ENCODE measurements around the gene SFSWAP. TPM values are rescaled to one million over a fixed set of nuclear protein-coding genes. Genes with fewer than 3 reads are reported as not detected.
"Not testable (repeated sequence)": the region's sequence is repeated elsewhere in the genome, so short reads cannot be mapped to it uniquely, and the experiment has no call there.

Gene SFSWAP
- polyA plus RNA-seq, 1 donor from 2014 or later, result 56.6 TPM

- no peaks in the 10 kb centered on the region for H3K27me3 ChIP-seq (ENCODE audit: insufficient read depth, low read depth, low read length)
- no peak overlapping the region for H3K4me3 ChIP-seq (ENCODE audit: low read length)
- no peak overlapping the region for H3K4me2 ChIP-seq (ENCODE audit: low read length)
- no peaks in the 10 kb centered on the region for H3K36me3 ChIP-seq (ENCODE audit: insufficient read depth, low read length)
- no peaks in the 10 kb centered on the region for H3K79me2 ChIP-seq (replicated peaks; ENCODE audit: insufficient read depth, low read length)
- H3K9ac ChIP-seq (ENCODE audit: low read length), result no peak overlapping the region
- H3K9me3 ChIP-seq (ENCODE audit: low read length), result no peaks in the 10 kb centered on the region
- H2AFZ ChIP-seq (ENCODE audit: low read depth, low read length), result no peak overlapping the region
- H3K9me2 ChIP-seq (ENCODE audit: insufficient read depth, low read length), result no peaks in the 10 kb centered on the region
- H4K20me1 ChIP-seq (ENCODE audit: insufficient read depth), result no peaks in the 10 kb centered on the region
- no peaks in the 10 kb centered on the region for H3F3A ChIP-seq (ENCODE audit: insufficient read depth, low read length, poor library complexity, severe bottlenecking)
- H3K27ac ChIP-seq (ENCODE audit: low read length), result no peak overlapping the region
- TF ChIP-seq MXI1 (conservative IDR thresholded peaks at IDR 0.05; ENCODE audit: poor library complexity, severe bottlenecking) (no peak), POLR2AphosphoS5 (IDR thresholded peaks at IDR 0.05) (no peak), CTCF (IDR thresholded peaks at IDR 0.05; ENCODE audit: poor library complexity, severe bottlenecking) (no peak), RAD21 (conservative IDR thresholded peaks at IDR 0.05) (no peak), TAF1 (IDR thresholded peaks at IDR 0.05; ENCODE audit: low read depth) (no peak), REST (IDR thresholded peaks at IDR 0.05; ENCODE audit: borderline replicate concordance) (no peak)
Measured at GRCh38 chr12:131775392-131776236, 64.7 kb downstream of the SFSWAP start.

GRCh38 chr12:131776237-131776889 is 65.5 kb downstream of the SFSWAP start:
- Histone ChIP-seq H3K4me3 (ENCODE audit: low read length) (no peak overlapping the region), H3K27ac (ENCODE audit: low read length) (no peak overlapping the region), H3K36me3 (ENCODE audit: insufficient read depth, low read length) (no peaks in the 10 kb centered on the region), H2AFZ (ENCODE audit: low read depth, low read length) (no peak overlapping the region), H4K20me1 (ENCODE audit: insufficient read depth) (no peaks in the 10 kb centered on the region), H3F3A (ENCODE audit: insufficient read depth, low read length, poor library complexity, severe bottlenecking) (no peaks in the 10 kb centered on the region), H3K9me2 (ENCODE audit: insufficient read depth, low read length) (no peaks in the 10 kb centered on the region), H3K9ac (ENCODE audit: low read length) (no peak overlapping the region), H3K9me3 (ENCODE audit: low read length) (no peaks in the 10 kb centered on the region), H3K4me2 (ENCODE audit: low read length) (no peak overlapping the region), H3K79me2 (replicated peaks; ENCODE audit: insufficient read depth, low read length) (no peaks in the 10 kb centered on the region), H3K27me3 (ENCODE audit: insufficient read depth, low read depth, low read length) (no peaks in the 10 kb centered on the region)
- no peak for TF ChIP-seq REST (IDR thresholded peaks at IDR 0.05; ENCODE audit: borderline replicate concordance)
- TF ChIP-seq CTCF (IDR thresholded peaks at IDR 0.05; ENCODE audit: poor library complexity, severe bottlenecking), result no peak
- no peak for TF ChIP-seq EP300 (conservative IDR thresholded peaks at IDR 0.05; ENCODE audit: poor library complexity, severe bottlenecking)
- TF ChIP-seq POLR2AphosphoS5 (IDR thresholded peaks at IDR 0.05), result no peak

GRCh38 chr12:131777269-131777668 is 66.4 kb downstream of the SFSWAP start:
- not testable (repeated sequence) for H3K9me2 ChIP-seq (ENCODE audit: insufficient read depth, low read length); H3K4me3 ChIP-seq (ENCODE audit: low read length); H3F3A ChIP-seq (ENCODE audit: insufficient read depth, low read length, poor library complexity, severe bottlenecking); H3K4me2 ChIP-seq (ENCODE audit: low read length); H3K27ac ChIP-seq (ENCODE audit: low read length); H3K9me3 ChIP-seq (ENCODE audit: low read length); H3K79me2 ChIP-seq (replicated peaks; ENCODE audit: insufficient read depth, low read length); H3K36me3 ChIP-seq (ENCODE audit: insufficient read depth, low read length); H3K27me3 ChIP-seq (ENCODE audit: insufficient read depth, low read depth, low read length); H3K9ac ChIP-seq (ENCODE audit: low read length); H2AFZ ChIP-seq (ENCODE audit: low read depth, low read length); H4K20me1 ChIP-seq (ENCODE audit: insufficient read depth)

All from neural cell (in vitro differentiated cells).